ENCODE results near the gene PRKCSH.
"Not testable (repeated sequence)": the region's sequence is repeated elsewhere in the genome, so short reads cannot be mapped to it uniquely, and the experiment has no call there.

PRKCSH gene

GRCh38 chr19:11457831-11458230 is 22.4 kb downstream of the PRKCSH start:
- Histone ChIP-seq H3K27me3 (ENCODE audit: insufficient read depth, low read length) (0 out of 2 replicates have a peak, but pooled peaks cover 9% of the 10 kb centered on the region), H3K4me1 (ENCODE audit: insufficient read depth, low read length, severe bottlenecking) (peaks cover 9% of the 10 kb centered on the region)

GRCh38 chr19:11458236-11458900 is 22.9 kb downstream of the PRKCSH start:
- no peak overlapping the region for H3K4me2 ChIP-seq (ENCODE audit: low read length)
- H2AFZ ChIP-seq (ENCODE audit: low read length): no peak overlapping the region
- no peak for TF ChIP-seq EZH2 (IDR thresholded peaks at IDR 0.05; ENCODE audit: borderline replicate concordance, low read length)
- no peak for TF ChIP-seq CTCF (IDR thresholded peaks at IDR 0.05; ENCODE audit: low read length)

More at GRCh38 chr19:11457831-11458230, 22.4 kb downstream of the PRKCSH start:
- H3K9me2 ChIP-seq (ENCODE audit: low read depth, low read length): no peaks in the 10 kb centered on the region
- no peaks in the 10 kb centered on the region for H3K9me3 ChIP-seq (ENCODE audit: low read length)
- no peak overlapping the region for H3K9ac ChIP-seq (ENCODE audit: low read length)
- H3K36me3 ChIP-seq (ENCODE audit: insufficient read depth, low read length): no peaks in the 10 kb centered on the region
- no peaks in the 10 kb centered on the region for H3F3A ChIP-seq (ENCODE audit: insufficient read depth, low read length)
- no peak for TF ChIP-seq CTCF (IDR thresholded peaks at IDR 0.05; ENCODE audit: low read length)
- TF ChIP-seq EZH2 (IDR thresholded peaks at IDR 0.05; ENCODE audit: borderline replicate concordance, low read length): no peak
- no peak overlapping the region for H3K4me2 ChIP-seq (ENCODE audit: low read length)
- H4K20me1 ChIP-seq (ENCODE audit: insufficient read depth, low read length): no peaks in the 10 kb centered on the region
- no peak overlapping the region for H3K27ac ChIP-seq (ENCODE audit: low read depth, low read length, poor library complexity, severe bottlenecking)
- no peak overlapping the region for H3K4me3 ChIP-seq (ENCODE audit: low read depth, low read length, poor library complexity, severe bottlenecking)
- H3K79me2 ChIP-seq (ENCODE audit: insufficient read depth, low read length): no peaks in the 10 kb centered on the region
- H2AFZ ChIP-seq (ENCODE audit: low read length): no peak overlapping the region

GRCh38 chr19:11458912-11459311 is 23.5 kb downstream of the PRKCSH start:
- H3K9ac ChIP-seq (ENCODE audit: low read length); H3K4me3 ChIP-seq (ENCODE audit: low read depth, low read length, poor library complexity, severe bottlenecking); H3K36me3 ChIP-seq (ENCODE audit: insufficient read depth, low read length); H3K4me2 ChIP-seq (ENCODE audit: low read length); H3K79me2 ChIP-seq (ENCODE audit: insufficient read depth, low read length); H3K9me3 ChIP-seq (ENCODE audit: low read length); H2AFZ ChIP-seq (ENCODE audit: low read length); H4K20me1 ChIP-seq (ENCODE audit: insufficient read depth, low read length); H3K27me3 ChIP-seq (ENCODE audit: insufficient read depth, low read length); H3F3A ChIP-seq (ENCODE audit: insufficient read depth, low read length); H3K4me1 ChIP-seq (ENCODE audit: insufficient read depth, low read length, severe bottlenecking); H3K27ac ChIP-seq (ENCODE audit: low read depth, low read length, poor library complexity, severe bottlenecking); H3K9me2 ChIP-seq (ENCODE audit: low read depth, low read length): not testable (repeated sequence)

More at GRCh38 chr19:11458236-11458900, 22.9 kb downstream of the PRKCSH start:
- Histone ChIP-seq H3K4me3 (ENCODE audit: low read depth, low read length, poor library complexity, severe bottlenecking) (no peak overlapping the region), H3K27me3 (ENCODE audit: insufficient read depth, low read length) (0 out of 2 replicates have a peak, but pooled peaks cover 9% of the 10 kb centered on the region), H3K79me2 (ENCODE audit: insufficient read depth, low read length) (no peaks in the 10 kb centered on the region), H3K9ac (ENCODE audit: low read length) (no peak overlapping the region), H3K9me3 (ENCODE audit: low read length) (no peaks in the 10 kb centered on the region), H3K36me3 (ENCODE audit: insufficient read depth, low read length) (no peaks in the 10 kb centered on the region), H3K4me1 (ENCODE audit: insufficient read depth, low read length, severe bottlenecking) (peaks cover 7% of the 10 kb centered on the region), H4K20me1 (ENCODE audit: insufficient read depth, low read length) (no peaks in the 10 kb centered on the region), H3F3A (ENCODE audit: insufficient read depth, low read length) (no peaks in the 10 kb centered on the region), H3K9me2 (ENCODE audit: low read depth, low read length) (no peaks in the 10 kb centered on the region), H3K27ac (ENCODE audit: low read depth, low read length, poor library complexity, severe bottlenecking) (no peak overlapping the region)

- Histone ChIP-seq H3K27me3 (ENCODE audit: insufficient read depth, low read length) (0 out of 2 replicates have a peak, but pooled peaks cover 9% of the 10 kb centered on the region), H3F3A (ENCODE audit: insufficient read depth, low read length) (no peaks in the 10 kb centered on the region), H3K4me1 (ENCODE audit: insufficient read depth, low read length, severe bottlenecking) (no peaks in the 10 kb centered on the region), H4K20me1 (ENCODE audit: insufficient read depth, low read length) (no peaks in the 10 kb centered on the region), H3K79me2 (ENCODE audit: insufficient read depth, low read length) (no peaks in the 10 kb centered on the region), H3K9me3 (ENCODE audit: low read length) (no peaks in the 10 kb centered on the region), H3K9ac (ENCODE audit: low read length) (no peak overlapping the region), H3K4me2 (ENCODE audit: low read length) (no peak overlapping the region), H2AFZ (ENCODE audit: low read length) (no peak overlapping the region), H3K4me3 (ENCODE audit: low read depth, low read length, poor library complexity, severe bottlenecking) (no peak overlapping the region), H3K27ac (ENCODE audit: low read depth, low read length, poor library complexity, severe bottlenecking) (no peak overlapping the region), H3K36me3 (ENCODE audit: insufficient read depth, low read length) (no peaks in the 10 kb centered on the region), H3K9me2 (ENCODE audit: low read depth, low read length) (no peaks in the 10 kb centered on the region)
- TF ChIP-seq EZH2 (IDR thresholded peaks at IDR 0.05; ENCODE audit: borderline replicate concordance, low read length) (no peak), CTCF (IDR thresholded peaks at IDR 0.05; ENCODE audit: low read length) (peak; percentile 42)
Measured at GRCh38 chr19:11460207-11460606, 24.8 kb downstream of the PRKCSH start.
